HG03095 (cell line): ENCODE results near the gene ACVR1C.

Experiments
- ATAC-seq: cut with Tn5 transposase; IDR thresholded peaks from one replicate; pipeline ENCODE4 v1.9.1; 2021; ENCODE audit warnings: moderate library complexity; ENCODE audit not compliant: unreplicated experiment

ACVR1C gene

DNA sequence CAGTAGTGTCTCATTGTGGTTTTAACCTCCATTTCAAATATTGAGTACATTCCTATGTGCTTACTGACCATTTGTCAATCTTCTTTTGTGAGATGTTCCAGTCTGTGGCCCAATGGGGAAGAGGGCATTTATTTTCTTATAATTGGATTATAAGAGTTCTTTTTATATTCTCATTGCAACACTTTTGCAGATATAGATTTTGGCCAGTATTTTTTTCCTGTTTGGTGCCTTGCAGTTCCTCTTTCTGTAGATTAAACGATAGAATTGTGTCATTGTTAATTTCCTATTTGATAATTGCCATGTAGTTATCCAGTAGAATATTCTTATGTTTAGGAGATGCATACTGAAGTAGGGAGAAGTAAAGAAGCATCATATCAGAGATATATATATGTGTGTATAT, 128.3 kb downstream of the ACVR1C start:
- no peak for ATAC-seq

DNA sequence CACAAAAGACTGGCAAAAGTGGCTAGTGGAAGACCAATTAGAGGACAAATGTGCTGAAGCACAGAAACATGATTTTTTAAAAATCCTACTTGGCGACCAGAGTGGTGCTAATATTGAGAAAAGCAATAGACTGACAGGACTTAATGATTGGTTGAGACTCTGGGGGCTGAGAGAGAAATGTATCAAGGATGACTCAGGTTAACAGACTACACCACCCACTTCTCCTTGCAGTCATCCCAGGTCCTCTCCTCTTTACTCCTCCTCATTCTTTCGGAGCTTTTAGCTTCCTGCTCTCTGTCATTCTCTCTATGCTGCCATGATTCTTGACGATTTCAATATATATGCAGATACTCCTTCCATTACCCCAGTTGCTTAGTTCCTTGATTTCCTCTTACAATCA, 130.2 kb downstream of the ACVR1C start:
- no peak for ATAC-seq

DNA sequence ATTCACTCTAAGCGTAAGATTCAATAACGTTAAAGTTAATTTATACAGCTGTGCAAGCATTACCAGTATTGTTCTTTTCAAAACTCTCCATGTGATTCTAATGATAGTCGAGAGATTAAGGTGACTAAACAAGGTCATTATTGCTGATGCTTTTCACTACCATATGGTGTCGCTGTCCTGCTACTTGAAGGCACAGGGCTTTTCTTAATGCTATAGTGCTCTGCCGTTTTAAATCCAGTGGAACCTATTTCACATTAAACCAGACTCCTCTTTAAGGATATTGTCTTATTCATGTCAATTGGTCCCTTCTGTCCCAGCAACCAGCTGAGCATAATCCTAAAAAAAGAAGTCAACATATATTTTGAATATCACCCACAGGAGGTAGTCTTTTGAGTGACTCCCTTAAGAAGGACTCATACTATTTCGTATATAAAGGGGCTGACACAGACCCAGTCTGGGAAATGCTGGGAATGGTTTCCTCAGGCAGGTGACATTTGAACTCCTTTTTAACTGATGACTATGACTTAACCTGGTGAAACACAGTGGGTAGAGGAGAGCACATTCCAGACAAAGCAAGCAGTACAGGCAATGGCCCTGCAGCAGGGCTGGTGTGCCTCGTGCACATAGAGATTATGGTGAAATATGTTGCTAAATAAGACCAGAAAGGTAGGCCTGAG, 130.9 kb downstream of the ACVR1C start:
- ATAC-seq, result peak; percentile 81

DNA sequence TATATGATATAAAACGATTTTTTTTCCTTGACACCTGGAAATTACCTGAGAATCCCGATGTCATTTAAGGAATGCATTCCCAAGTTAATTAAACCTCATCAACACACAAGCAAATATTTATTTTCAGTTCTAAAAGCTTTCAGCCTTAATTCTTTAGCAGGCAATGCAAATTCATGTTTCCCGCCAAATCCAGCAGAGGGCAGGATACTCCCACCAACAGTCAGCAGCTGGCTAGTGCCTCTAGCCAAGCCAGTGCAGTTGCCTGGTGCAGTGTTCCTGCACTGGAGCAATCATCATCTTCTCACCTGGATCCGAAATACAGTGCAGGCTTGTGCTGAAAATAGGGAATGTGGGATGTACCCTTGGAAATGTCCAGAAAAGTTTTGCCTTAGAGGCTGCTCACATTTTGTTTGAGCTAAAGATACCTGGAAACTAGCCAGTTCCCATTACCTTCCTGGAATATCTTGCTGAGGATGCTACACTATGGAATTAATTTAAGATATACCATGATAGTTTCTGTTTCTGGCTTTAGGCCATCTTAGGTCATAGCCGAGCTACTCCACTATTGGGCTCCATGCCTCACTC, 136.4 kb downstream of the ACVR1C start:
- peak; percentile 99 for ATAC-seq

DNA sequence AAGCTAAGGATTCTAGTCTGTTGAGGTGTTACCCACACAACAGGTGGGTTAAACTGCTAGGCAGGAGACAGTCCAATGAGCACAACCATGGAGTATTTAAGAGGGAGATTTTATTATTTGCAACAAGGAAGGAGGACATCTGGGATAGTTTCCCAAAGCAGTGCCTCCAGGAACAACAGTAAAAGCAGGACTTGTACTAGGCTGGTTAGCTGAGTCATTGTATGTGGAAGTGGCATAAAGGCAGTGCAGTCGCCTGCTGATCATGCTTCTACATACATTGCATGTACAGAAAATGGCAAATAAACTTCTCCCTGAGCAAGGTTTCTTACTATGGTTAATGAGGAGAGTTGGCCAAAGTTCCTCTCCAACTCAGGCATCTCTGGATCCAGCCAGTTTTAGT, 138.7 kb downstream of the ACVR1C start:
- no peak for ATAC-seq

DNA sequence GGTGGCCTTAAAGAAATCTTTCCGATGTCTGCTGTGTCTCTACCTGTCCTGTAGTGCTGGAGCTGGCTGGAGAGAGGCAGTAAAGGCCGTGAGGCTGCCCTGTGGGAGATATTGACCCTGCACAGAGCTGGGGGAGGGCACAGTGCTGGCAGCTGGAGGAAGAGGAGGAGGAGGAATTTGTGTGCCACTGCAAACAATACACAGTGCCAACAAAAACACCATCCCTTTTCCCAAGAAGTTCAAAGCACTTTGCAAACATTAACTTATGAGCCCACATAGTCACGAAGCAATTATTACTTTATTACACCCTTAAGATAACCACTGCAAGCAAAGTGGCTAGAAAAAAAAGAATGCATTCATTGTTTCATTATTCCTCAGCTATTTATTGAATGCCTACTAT, 139.8 kb downstream of the ACVR1C start:
- no peak for ATAC-seq

DNA sequence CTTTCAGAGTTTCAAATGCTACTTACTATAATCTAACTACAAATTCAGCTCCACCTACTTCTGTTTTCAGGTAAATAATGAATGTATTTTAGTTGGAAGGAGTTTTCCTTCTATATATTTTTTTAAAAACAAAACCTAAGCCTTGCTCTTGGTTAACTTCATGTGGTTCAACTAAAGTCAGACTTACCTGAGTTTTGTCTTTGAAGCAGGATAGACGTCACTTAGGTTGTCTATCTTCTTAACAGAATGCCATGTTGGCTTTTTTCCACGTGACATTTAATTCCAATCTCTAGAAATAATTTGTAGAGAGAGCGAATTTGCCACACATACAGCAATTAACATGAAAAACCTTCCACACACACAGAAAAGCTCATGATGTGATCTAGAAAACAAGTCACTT, 140.9 kb downstream of the ACVR1C start:
- no peak for ATAC-seq

DNA sequence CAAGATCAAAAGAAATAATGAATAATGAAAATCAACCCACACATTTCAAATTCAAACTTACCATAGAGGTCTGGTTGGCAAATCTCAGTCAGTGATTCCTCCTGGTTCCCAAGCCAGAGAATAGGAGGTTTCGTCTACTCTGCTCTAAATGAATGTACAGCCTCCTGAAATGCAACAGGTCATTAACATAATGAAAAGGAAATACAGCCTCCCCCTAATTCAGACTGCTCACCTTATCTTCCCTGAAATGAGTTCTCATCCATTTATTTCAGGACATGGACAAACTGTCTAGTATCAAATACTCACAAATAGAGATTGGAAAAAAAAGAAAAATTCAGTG, 141.4 kb downstream of the ACVR1C start:
- no peak for ATAC-seq

DNA sequence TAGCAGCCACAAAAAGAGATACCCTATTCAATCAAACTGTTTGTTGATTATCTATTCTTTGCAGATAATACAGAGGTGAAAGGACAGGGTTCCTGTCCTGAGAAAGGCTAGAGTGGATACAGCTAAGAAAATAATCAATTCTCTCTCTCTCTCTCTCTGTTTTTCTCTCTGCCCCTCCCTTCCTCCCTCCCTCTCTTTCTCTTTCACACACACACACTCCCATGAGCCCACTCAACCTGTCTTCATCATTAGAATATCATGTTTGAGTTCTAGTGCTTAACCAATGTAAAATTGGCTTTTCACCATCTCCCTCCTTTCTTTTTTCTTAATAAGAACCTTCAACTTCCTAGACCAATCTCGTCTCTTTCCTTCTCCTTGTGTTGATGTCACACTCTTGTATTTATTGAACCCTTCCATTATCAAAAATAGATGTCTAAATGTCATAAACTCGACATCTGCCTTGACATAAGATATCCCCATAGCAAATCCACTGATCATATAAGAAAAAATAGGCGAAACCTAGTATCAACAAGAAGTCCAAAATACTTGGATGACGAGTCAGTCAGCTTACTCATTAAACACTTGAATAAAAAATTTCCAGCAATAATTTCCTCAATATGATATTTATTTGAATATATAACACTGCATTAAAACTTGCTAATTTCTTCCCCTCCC, 141.9 kb downstream of the ACVR1C start:
- ATAC-seq, result no peak

DNA sequence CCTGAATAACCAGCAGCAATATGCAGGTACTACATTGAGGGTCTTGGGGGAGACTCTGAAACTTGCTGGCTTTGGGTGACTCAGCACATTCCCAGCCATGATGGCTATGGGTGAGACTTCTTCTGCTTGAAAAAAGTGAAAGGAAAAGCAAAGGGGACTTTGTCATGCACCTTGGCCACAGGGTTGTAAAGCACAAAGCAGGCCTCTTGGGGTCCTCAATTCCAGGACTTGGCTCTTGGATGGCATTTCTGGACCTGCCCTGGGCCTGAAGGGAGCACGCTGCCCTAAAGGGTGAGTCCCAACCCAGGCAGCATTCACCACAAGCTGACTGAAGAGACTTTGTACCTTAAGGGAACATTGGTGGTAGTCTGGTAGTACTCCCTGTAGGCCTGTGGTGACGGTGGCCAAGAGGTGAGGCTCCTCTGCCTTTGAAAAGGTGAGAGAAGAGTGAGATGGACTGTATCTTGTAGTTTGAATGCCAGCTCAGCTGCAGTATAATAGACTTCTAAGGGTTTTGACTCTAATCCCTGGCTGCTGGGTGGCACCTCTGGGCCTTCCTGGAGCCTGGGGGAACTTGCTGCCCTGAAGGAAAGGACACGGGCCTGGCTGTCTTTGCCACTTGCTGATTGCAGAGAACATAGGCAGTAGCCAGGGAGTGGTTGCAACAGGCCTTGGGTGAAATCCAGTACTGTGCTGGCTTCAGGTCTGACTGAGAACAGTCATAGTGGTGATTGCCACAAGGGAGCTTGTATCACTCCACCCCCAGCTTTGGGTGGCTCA, 148.3 kb downstream of the ACVR1C start:
- peak; percentile 80 for ATAC-seq

DNA sequence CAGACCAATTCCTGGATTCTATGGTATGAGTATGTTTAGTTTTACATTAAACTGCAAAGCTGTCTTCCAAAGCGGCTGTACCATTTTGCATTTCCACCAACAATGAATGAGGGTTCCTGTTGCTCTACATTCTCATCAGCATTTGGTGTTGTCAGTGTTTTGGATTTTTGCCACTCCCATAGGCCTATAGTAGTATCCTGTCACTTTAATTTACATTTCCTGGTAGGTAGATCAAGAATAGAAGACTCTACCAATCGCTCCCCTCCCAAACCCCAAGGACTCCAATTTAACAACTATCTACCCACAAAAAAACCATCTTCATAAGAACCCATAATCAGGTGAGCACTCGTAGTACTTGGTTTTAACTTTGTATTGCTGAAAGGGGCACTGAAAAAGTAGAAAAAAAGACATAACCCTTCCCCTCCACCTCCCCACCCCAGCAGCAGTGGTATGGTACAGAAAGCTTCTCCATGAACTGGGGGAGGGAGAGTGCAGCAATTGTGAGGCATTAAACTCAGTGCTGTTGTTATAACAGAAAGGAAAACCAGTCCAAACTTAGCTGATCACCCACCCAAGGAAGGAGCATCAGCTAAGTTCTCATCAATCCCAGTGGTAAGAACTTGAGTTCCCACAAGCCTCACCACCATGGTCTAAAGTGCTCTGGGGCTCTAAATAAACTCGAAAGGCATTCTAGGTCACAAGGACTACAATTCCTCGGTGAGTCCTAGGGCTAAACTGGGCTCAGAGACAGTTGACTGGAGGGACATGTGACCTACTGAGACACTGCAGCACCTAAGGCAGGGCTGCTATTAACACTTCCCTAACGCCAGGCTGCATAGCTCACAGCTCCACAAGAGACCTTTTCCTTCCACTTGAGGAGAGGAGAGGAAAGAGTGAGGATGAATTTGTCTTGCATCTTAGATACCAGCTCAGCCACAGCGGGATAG, 149.3 kb downstream of the ACVR1C start:
- no peak for ATAC-seq

DNA sequence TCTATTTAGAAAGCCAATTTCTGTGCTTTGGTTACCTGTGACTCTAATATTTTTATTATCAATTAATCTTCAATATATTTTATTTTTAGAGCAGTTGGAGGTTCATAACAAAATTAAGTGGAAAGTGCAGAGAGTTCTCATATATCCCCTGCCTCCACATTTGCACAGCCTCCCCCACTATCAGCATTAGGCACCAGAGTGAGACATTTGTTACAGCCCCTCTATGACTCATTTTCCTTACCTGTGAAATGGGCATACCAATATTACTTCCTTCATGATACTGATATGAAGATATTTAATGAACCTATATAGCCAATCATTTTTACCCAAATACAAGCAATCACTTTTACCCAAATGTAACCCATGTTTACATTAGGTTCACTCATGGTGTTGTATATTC, 150.7 kb downstream of the ACVR1C start:
- no peak for ATAC-seq

DNA sequence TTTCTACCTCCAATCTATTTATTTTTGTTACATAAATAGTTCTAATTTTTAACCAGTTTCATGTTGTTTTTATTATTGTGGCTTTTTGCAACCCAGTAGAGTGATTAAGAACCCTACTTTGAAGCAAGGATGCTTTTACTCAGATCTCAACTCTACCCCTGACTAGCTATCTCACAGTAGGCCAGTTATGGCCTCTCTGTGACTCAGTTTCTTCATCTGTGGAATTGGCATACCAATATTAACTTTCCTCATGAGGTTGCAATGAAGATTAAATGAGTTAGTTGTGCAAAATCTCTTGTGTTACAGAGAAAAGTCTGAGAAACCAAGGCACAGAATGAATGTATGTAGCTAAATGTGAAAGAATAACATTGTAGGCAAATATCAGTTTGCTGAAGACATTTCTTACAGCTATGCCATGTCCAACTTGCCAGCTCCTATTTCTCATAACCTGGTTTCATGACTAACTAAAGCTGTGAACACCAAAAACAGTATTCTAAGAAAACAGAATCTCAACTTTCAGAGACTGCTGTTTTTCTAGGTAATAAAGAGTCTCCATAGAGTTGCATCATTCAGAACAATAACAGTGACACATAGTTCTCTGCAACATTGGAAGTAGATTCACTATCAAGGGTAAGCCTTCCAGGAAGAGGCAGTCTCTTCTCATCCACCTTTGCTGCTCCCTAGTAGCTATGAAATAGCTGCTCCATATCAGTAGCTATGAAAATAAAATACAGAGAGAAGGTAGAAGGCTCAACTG, 151.5 kb downstream of the ACVR1C start:
- no peak for ATAC-seq
